ENCODE data around the gene PREX1.

DNA sequence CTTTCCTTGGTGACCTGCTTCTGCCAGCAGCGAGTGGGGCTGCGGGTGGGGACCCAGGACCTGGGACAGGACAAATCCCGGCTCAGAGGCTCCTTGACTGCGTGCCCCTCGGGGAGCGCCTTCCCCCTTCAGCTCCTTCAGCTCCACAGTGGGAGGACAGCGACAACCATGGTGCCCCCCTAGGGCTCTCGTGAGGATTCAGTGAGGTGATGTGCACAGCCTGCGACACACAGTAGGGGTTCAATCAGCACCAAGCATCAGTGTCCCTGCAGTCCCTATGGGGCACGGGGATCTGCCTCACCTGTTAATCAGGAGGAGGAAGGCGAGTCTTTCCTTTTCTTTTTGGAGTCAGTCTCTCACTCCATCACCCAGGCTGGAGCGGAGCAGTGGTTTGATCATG is 209.2 kb downstream of the PREX1 start:
- TF ChIP-seq POLR2A (IDR thresholded peaks at IDR 0.05; ENCODE audit: low read length) (no peak), GATA1 (IDR thresholded peaks at IDR 0.05; ENCODE audit: low read depth, low read length) (no peak)

All from erythroblast (primary cell).